HUES6 (cell line): ENCODE results near the gene XXYLT1.
"Not testable (repeated sequence)": the region's sequence is repeated elsewhere in the genome, so short reads cannot be mapped to it uniquely, and the experiment has no call there.

Source experiments
- H3K27ac ChIP-seq: 2 replicates; pipeline ENCODE4 v1.7.0; 2013; ENCODE audit warnings: low read depth, mild to moderate bottlenecking, low read length, inconsistent platforms
- H3K27me3 ChIP-seq: 2 replicates; pipeline ENCODE4 v1.6.1; 2013; ENCODE audit warnings: low read length; ENCODE audit not compliant: control insufficient read depth, insufficient read depth
- H3K36me3 ChIP-seq: 2 replicates; pipeline ENCODE4 v1.6.1; 2013; ENCODE audit warnings: low read length; ENCODE audit not compliant: control insufficient read depth, insufficient read depth
- H3K4me1 ChIP-seq: 2 replicates; pipeline ENCODE4 v1.6.1; 2013; ENCODE audit warnings: low read length; ENCODE audit not compliant: control insufficient read depth, insufficient read depth
- H3K4me3 ChIP-seq: 2 replicates; pipeline ENCODE4 v1.5.1; 2013; ENCODE audit warnings: low read depth, low read length
- H3K9ac ChIP-seq: one replicate; pipeline ENCODE4 v1.6.1; 2013; ENCODE audit warnings: mild to moderate bottlenecking, low read length
- H3K9me3 ChIP-seq: 2 replicates; pipeline ENCODE4 v1.6.1; 2013; ENCODE audit warnings: low read depth, low read length; ENCODE audit not compliant: control insufficient read depth, insufficient read depth

Gene XXYLT1

DNA sequence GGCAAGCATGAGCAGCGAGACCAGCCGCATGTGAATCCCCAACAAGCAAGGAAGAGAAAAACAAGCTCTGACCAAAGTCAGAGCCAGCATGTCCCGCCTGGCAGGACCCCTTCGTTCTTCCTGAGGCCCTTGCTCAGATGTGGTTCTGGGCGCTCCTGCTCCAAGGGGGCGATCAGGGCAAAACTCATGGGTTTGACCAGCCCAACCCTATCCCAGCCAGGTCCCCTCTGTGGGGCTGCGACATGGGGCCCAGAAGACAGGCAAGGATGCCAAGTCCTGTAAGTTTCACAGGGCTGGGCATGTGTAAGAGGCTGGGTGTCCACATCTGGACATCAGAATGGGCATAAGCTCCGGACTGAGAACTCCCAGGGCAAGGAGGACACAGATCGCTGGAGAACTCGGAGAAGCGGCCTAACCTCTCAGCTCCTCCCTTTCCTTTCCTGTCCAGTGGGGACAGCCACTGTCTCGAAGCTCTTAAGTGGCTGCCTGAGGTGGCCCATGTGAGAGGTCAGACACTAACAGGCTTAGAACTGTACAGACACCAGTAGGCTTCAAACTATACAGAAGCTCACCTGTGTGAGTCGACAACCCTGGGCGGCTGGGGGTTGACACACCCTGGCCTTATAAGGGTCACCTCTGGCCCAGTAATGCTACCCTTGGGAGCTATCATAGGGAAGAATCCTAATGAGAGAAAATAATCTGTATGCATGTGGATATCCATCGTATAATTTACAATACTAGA lies 48.9 kb downstream of the XXYLT1 start:
- Histone ChIP-seq H3K9ac (no peak overlapping the region), H3K27me3 (no peaks in the 10 kb centered on the region), H3K27ac (peak overlapping the region; percentile 19; the same call in 1 of the 2 replicates), H3K36me3 (peaks cover 15% of the 10 kb centered on the region), H3K4me1 (peaks cover 39% of the 10 kb centered on the region), H3K9me3 (no peaks in the 10 kb centered on the region), H3K4me3 (no peak overlapping the region)

DNA sequence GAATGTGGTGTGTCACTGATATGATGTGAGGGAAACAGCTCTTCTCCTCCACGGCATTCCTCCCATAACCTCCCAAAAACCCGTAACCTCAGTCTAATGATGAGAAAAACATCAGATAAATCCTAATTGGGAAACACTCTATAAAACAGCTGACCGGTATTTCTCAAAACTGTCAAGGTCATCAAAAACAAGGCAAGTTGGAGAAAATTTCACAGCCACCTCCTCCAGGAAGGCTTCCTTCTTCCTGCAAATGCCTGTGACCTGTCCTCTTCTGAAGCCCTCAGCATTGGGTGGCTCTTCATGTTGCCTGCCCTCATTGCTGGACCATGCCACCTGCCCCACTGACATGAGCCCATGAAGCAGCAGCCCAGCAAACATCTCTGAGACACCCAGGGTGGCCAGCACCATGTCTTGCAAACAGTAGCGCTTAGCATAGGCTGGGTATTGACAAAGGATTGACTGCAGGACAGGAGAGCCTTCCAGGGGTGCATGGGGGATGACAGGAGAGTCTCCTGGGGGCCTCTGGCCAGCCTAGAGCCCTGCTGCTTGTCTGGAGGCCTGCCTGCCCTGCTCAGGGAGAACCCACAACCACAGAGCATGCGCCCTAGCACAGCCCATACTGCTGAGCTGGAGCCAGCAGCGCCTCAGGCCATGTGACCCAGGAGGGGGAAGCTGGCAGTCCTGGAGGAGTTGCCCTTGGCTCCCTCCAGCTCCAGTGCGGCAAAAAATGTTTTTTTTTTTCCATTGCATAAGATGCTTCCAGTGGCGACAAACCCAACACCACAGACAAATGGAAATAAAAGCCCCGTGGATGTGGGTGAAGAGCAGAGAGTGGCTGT lies 49.7 kb downstream of the XXYLT1 start:
- no peak overlapping the region for H3K9ac ChIP-seq
- H3K36me3 ChIP-seq: peaks cover 9% of the 10 kb centered on the region
- peaks cover 39% of the 10 kb centered on the region for H3K4me1 ChIP-seq
- H3K9me3 ChIP-seq: no peaks in the 10 kb centered on the region
- no peaks in the 10 kb centered on the region for H3K27me3 ChIP-seq
- no peak overlapping the region for H3K4me3 ChIP-seq
- H3K27ac ChIP-seq: peak overlapping the region; percentile 19; the same call in 1 of the 2 replicates

DNA sequence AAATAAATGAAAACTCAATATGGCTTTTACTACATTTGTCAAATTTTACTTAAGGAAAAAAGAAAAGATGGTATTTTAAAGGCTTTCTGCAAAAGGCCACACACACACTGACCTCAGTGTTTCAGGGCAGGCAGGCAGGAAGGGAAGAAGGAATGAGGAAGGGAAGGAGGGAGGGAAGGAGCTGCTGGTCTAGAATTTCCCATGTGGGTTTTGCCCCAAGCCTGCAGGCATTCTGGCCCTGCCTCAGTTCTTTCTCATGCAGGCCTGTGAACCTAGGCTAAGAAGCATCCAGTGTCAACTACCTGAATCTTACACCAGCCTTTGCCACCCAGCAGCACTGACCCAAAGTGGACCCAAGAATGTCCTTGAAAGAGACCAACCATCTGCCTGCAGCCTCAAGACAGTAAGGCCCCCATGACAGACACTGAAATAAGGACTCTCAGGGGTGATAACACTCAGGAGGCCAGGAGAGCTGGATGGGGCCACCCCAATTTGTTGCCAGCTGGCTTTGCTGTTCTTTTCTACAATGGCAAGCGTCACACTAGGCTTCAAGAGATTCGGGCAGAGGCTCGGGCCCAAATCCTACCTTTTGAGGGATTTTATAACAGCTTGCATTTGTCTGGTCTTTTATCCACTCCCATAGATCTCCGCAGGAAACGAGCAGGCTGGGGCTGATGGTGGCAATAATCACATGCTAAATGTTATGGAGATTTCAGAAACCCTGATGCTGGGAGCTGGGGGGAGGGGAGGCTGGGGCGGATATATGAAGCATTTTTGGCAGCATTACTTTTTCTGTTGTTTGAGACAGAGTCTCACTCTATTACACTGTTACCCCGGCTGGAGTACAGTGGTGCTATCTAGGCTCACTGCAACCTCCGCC lies 51.4 kb downstream of the XXYLT1 start:
- Histone ChIP-seq H3K4me1 (peaks cover 34% of the 10 kb centered on the region), H3K9ac (peak overlapping the region; percentile 17), H3K27ac (no peak overlapping the region), H3K4me3 (no peak overlapping the region), H3K27me3 (no peaks in the 10 kb centered on the region), H3K36me3 (no peaks in the 10 kb centered on the region), H3K9me3 (no peaks in the 10 kb centered on the region)

DNA sequence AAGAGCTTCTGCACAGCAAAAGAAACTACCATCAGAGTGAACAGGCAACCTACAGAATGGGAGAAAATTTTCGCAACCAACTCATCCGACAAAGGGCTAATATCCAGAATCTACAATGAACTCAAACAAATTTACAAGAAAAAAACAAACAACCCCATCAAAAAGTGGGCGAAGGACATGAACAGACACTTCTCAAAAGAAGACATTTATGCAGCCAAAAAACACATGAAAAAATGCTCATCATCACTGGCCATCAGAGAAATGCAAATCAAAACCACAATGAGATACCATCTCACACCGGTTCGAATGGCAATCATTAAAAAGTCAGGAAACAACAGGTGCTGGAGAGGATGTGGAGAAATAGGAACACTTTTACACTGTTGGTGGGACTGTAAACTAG lies 52.6 kb downstream of the XXYLT1 start:
- not testable (repeated sequence) for H3K4me3 ChIP-seq, H3K27ac ChIP-seq, H3K27me3 ChIP-seq, H3K9me3 ChIP-seq, H3K36me3 ChIP-seq, H3K9ac ChIP-seq
- peaks cover 33% of the 10 kb centered on the region for H3K4me1 ChIP-seq

DNA sequence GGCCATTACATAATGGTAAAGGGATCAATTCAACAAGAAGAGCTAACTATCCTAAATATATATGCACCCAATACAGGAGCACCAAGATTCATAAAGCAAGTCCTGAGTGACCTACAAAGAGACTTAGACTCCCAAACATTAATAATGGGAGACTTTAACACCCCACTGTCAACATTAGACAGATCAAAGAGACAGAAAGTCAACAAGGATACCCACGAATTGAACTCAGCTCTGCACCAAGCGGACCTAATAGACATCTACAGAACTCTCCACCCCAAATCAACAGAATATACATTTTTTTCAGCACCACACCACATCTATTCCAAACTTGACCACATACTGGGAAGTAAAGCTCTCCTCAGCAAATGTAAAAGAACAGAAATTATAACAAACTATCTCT lies 55.4 kb downstream of the XXYLT1 start:
- H3K27ac ChIP-seq, H3K9ac ChIP-seq, H3K9me3 ChIP-seq, H3K36me3 ChIP-seq, H3K4me3 ChIP-seq, H3K27me3 ChIP-seq: not testable (repeated sequence)
- H3K4me1 ChIP-seq: peaks cover 23% of the 10 kb centered on the region

DNA sequence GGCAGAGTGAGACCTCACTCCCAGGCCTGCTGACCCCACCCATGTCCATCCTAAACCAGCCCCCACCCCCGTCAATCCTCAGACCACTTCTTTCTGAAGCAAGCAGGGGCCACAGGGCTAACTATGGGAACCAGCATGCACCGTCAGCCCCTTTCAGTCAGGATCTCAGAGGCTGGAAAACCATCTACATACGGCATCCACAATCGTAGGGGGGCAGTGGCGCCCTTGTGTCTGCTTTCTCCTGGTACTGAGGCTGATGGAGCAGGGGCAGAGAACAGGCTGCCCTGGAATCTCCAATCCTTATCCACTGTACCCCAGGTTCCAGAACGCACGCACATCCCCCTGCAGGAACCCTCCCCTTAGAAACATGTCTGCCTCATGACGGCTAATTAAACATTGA lies 56.6 kb downstream of the XXYLT1 start:
- H3K27ac ChIP-seq: no peak overlapping the region
- H3K9me3 ChIP-seq: no peaks in the 10 kb centered on the region
- H3K36me3 ChIP-seq: no peaks in the 10 kb centered on the region
- H3K27me3 ChIP-seq: no peaks in the 10 kb centered on the region
- H3K9ac ChIP-seq: no peak overlapping the region
- H3K4me1 ChIP-seq: peaks cover 31% of the 10 kb centered on the region
- no peak overlapping the region for H3K4me3 ChIP-seq

DNA sequence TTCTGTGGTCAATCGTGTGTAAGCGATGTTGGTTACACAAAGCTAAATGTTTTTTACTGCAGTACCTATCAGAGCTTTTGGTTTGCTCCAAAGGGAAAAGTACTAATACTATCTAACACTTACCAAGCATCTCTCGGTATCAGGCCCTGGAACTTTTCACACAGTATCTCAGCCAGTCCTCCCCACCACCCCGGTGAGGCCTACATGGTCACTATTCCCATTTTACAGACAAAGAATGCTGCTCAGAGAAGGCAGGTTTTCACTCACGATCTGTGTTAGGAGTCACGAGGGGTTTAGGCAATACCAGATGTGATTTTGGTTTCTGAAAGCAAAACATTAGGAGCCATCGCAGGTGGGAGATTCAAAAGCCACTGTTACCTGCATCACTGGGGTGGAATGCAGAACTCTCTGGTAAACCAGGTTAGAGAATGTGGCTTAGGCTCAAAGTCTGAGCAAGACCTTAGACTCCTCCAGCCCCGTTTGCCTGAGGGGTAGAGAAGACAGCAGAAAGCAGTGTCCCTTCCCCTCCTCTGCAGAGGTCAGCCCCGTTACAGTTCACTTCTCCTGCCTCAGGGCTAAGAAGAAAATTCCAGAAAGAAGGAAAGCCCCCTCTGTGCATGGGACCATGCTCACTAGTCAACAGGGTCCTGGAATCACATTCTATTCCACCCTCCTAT lies 57.2 kb downstream of the XXYLT1 start:
- no peaks in the 10 kb centered on the region for H3K27me3 ChIP-seq

DNA sequence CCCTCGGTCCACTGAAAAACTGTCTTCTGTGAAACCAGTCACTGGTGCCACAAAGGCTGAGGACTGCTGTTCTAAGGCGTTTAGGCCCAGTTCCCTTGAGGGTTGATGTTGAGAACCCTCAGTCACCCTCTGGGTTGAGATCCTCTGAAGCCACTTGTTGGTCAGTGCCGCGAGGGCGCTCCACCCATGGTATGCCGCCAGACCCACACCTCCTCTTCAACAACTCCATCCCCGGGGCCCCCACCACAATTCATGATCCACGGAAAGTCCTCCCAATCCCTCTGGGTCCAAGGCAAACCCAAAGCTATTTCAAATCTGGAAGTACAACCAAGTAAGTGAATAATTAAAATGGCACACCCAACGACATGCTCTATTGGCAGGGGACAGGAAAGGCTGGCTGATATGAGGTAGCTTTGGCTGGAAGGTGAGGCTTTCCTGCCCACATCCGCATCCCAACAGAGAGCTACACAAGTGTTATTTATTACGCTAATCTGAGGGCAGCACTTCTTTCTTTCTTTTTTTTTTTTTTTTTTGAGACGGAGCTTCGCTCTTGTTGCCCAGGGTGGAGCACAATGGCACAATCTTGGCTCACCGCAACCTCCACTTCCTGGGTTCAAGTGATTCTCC lies 58.1 kb downstream of the XXYLT1 start:
- Histone ChIP-seq H3K4me1 (peaks cover 37% of the 10 kb centered on the region), H3K27ac (no peak overlapping the region), H3K27me3 (no peaks in the 10 kb centered on the region), H3K9me3 (no peaks in the 10 kb centered on the region), H3K9ac (no peak overlapping the region), H3K36me3 (no peaks in the 10 kb centered on the region), H3K4me3 (no peak overlapping the region)

More for the DNA sequence above, 57.2 kb downstream of the XXYLT1 start:
- Histone ChIP-seq H3K9ac (no peak overlapping the region), H3K27ac (no peak overlapping the region), H3K4me1 (peaks cover 35% of the 10 kb centered on the region), H3K36me3 (no peaks in the 10 kb centered on the region), H3K9me3 (no peaks in the 10 kb centered on the region), H3K4me3 (no peak overlapping the region)

DNA sequence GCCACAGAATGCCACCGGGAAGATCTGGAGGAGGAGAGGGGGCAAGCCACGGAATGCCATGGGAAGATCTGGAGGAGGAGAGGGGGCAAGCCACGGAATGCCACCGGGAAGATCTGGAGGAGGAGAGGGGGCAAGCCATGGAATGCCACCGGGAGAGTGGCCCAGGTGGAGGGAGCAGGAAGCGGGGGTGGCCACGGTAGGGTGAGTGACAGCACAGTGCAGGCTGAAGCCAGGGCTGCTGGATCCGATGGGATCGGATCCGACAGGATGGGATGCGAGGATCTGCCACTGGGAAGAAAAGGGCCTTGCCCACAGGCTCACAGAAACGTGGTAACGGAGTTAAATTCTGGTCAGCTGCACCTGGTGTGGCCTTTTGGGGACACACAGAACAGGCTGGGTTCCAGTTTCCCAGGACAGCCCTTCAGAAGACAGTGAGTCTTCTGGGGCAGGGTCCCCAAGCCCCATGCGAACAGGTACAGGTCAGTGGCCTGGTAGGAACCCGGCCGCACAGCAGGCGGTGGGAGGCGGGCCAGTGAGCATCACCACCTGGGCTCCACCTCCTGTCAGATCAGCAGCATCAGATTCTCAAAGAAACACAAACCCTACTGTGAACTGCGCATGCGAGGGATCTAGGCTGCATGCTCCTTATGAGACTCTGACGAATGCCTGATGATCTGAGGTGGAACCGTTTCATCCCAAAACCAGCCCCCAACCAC lies 58.8 kb downstream of the XXYLT1 start:
- H3K27me3 ChIP-seq: no peaks in the 10 kb centered on the region
- no peaks in the 10 kb centered on the region for H3K36me3 ChIP-seq
- H3K4me1 ChIP-seq: peaks cover 37% of the 10 kb centered on the region
- no peak overlapping the region for H3K9ac ChIP-seq
- H3K4me3 ChIP-seq: no peak overlapping the region
- no peaks in the 10 kb centered on the region for H3K9me3 ChIP-seq
- H3K27ac ChIP-seq: no peak overlapping the region
